Fibroblast of lung (primary cell): ENCODE measurements around the gene HGF. TPM values are rescaled to one million over a fixed set of nuclear protein-coding genes. Genes with fewer than 3 reads are reported as not detected.
"Not testable (repeated sequence)": the region's sequence is repeated elsewhere in the genome, so short reads cannot be mapped to it uniquely, and the experiment has no call there.

Experiments
- DNase-seq, 2 donors: peaks; one replicate each; pipeline versions ENCODE4 v3.0.0 to v3.0.0-alpha.2; 2010; ENCODE audit warnings: low read depth in 2 of 2
- H2AFZ ChIP-seq: 2 replicates; pipeline ENCODE4 v1.5.1; 2012; ENCODE audit warnings: low read length, control low read depth, inconsistent platforms
- H3K27ac ChIP-seq: 2 replicates; pipeline ENCODE4 v1.5.1; 2011; ENCODE audit warnings: low read length, control low read depth; ENCODE audit not compliant: insufficient read depth
- H3K27me3 ChIP-seq: 2 replicates; pipeline ENCODE4 v1.5.1; 2011; ENCODE audit warnings: mild to moderate bottlenecking, low read length; ENCODE audit not compliant: control insufficient read depth, insufficient read depth
- H3K36me3 ChIP-seq: 2 replicates; pipeline ENCODE4 v1.5.1; 2011; ENCODE audit warnings: low read length; ENCODE audit not compliant: control insufficient read depth, insufficient read depth
- H3K4me1 ChIP-seq: 2 replicates; pipeline ENCODE4 v1.5.1; 2011; ENCODE audit warnings: low read length; ENCODE audit not compliant: control insufficient read depth, insufficient read depth; ENCODE audit errors: extremely low read depth
- H3K4me2 ChIP-seq: 2 replicates; pipeline ENCODE4 v1.5.1; 2011; ENCODE audit warnings: low read length, control low read depth; ENCODE audit not compliant: insufficient read depth; ENCODE audit errors: extremely low read depth
- H3K4me3 ChIP-seq, 4 experiments: fragments of 200-600 bp in 1 of 4; sonication (generic) in 1 of 4; replicated peaks in 1 of 4; 2 replicates each; pipeline ENCODE4 v1.5.1; 2011 to 2016; ENCODE audit warnings: low read length in 4 of 4, low read depth in 3 of 4, mild to moderate bottlenecking in 3 of 4, control low read depth in 2 of 4, inconsistent platforms in 1 of 4, mixed read lengths in 1 of 4; ENCODE audit not compliant: insufficient read depth in 1 of 4; ENCODE audit errors: control extremely low read depth in 1 of 4
- H3K79me2 ChIP-seq: 2 replicates; pipeline ENCODE4 v1.5.1; 2012; ENCODE audit warnings: mild to moderate bottlenecking, low read length, inconsistent platforms; ENCODE audit not compliant: control insufficient read depth, insufficient read depth
- H3K9ac ChIP-seq: 2 replicates; pipeline ENCODE4 v1.5.1; 2011; ENCODE audit warnings: mild to moderate bottlenecking, low read length, control low read depth; ENCODE audit not compliant: insufficient read depth
- H3K9me3 ChIP-seq: 2 replicates; pipeline ENCODE4 v1.5.1; 2012; ENCODE audit warnings: low read depth, low read length; ENCODE audit not compliant: control insufficient read depth, insufficient read depth
- H4K20me1 ChIP-seq: 2 replicates; pipeline ENCODE4 v1.5.1; 2011; ENCODE audit warnings: low read length; ENCODE audit not compliant: control insufficient read depth, insufficient read depth; ENCODE audit errors: extremely low read depth
- CTCF ChIP-seq, 2 donors: IDR thresholded peaks in 1 of 2; conservative IDR thresholded peaks in 1 of 2; 1 replicate in 1 of 2; 2 replicates in 1 of 2; pipeline ENCODE4 v1.5.1; 2011 to 2012; ENCODE audit warnings: low read length in 2 of 2, control low read depth in 1 of 2, inconsistent platforms in 1 of 2, low read depth in 1 of 2, mild to moderate bottlenecking in 1 of 2
- EZH2 ChIP-seq: IDR thresholded peaks from 2 replicates; pipeline ENCODE4 v1.5.1; 2012; ENCODE audit warnings: low read length, control low read depth, mild to moderate bottlenecking; ENCODE audit errors: missing control alignments
- polyA plus RNA-seq, 2 donors: library from polyadenylated mRNA; depleted of rRNA in 1 of 2; stranded (reverse) in 1 of 2; unstranded in 1 of 2; fragments of >200 nt; gene quantifications; 2 replicates each; pipeline ENCODE4 v1.2.1, GENCODE V29; 2011 to 2012; ENCODE audit warnings: missing spikeins in 1 of 2
- total RNA-seq: library from RNA; depleted of rRNA; stranded (reverse); fragments of >200 nt; gene quantifications from 2 replicates; pipeline ENCODE4 v1.2.1, GENCODE V29; 2014

HGF gene
- total and polyA plus RNA-seq, 2 donors (not counting 1 experiment from before 2014, with no cell fraction given), result 212 to 243 TPM

GRCh38 chr7:81811956-81812865 is 42.4 kb upstream of the HGF start:
- no peaks in the 10 kb centered on the region for H3K9me3 ChIP-seq
- H3K4me3 ChIP-seq, result no peak overlapping the region
- no peak overlapping the region for H3K27ac ChIP-seq
- TF ChIP-seq EZH2, result no peak
- TF ChIP-seq CTCF (conservative IDR thresholded peaks at IDR 0.05 in 1 of 2, IDR thresholded peaks at IDR 0.05 in 1 of 2; ENCODE audit: low read depth in 1 of 2, low read length in 2 of 2), result no peak
- H3K27me3 ChIP-seq, result no peaks in the 10 kb centered on the region
- no peak overlapping the region for H3K4me2 ChIP-seq
- H2AFZ ChIP-seq, result no peak overlapping the region
- H3K36me3 ChIP-seq, result no peaks in the 10 kb centered on the region
- no peak overlapping the region for H3K9ac ChIP-seq
- H3K4me1 ChIP-seq, result no peaks in the 10 kb centered on the region
- H3K79me2 ChIP-seq, result no peaks in the 10 kb centered on the region
- H4K20me1 ChIP-seq, result no peaks in the 10 kb centered on the region
- DNase-seq, result no peak

GRCh38 chr7:81810476-81811155 is 40.8 kb upstream of the HGF start:
- Histone ChIP-seq H3K9ac (no peak overlapping the region), H3K4me3 (no peak overlapping the region), H3K79me2 (no peaks in the 10 kb centered on the region), H3K4me1 (no peaks in the 10 kb centered on the region), H3K9me3 (no peaks in the 10 kb centered on the region), H3K4me2 (no peak overlapping the region), H3K27ac (no peak overlapping the region), H4K20me1 (no peaks in the 10 kb centered on the region), H2AFZ (peak overlapping the region; percentile 38), H3K36me3 (no peaks in the 10 kb centered on the region), H3K27me3 (no peaks in the 10 kb centered on the region)
- no peak for DNase-seq
- TF ChIP-seq EZH2 (no peak), CTCF (conservative IDR thresholded peaks at IDR 0.05 in 1 of 2, IDR thresholded peaks at IDR 0.05 in 1 of 2; ENCODE audit: low read depth in 1 of 2, low read length in 2 of 2) (no peak)

GRCh38 chr7:81808310-81808709 is 38.5 kb upstream of the HGF start:
- not testable (repeated sequence) for H3K27ac ChIP-seq, H3K36me3 ChIP-seq, H3K4me3 ChIP-seq, H3K9ac ChIP-seq, H3K27me3 ChIP-seq, H2AFZ ChIP-seq, DNase-seq, H3K4me2 ChIP-seq, H4K20me1 ChIP-seq, H3K79me2 ChIP-seq, H3K9me3 ChIP-seq, H3K4me1 ChIP-seq
